Smooth muscle cell (in vitro differentiated cells): Measurements from ENCODE around the gene LONP2. TPM values are rescaled to one million over a fixed set of nuclear protein-coding genes. Genes with fewer than 3 reads are reported as not detected.
A peak's percentile ranks its signal among the peaks of the same experiment; 100 is the strongest.

ENCODE experiments used
- DNase-seq: peaks from one replicate; lab custom pipeline; 2025; ENCODE audit not compliant: unreplicated experiment; lab: John Stamatoyannopoulos, UW
- H2AFZ ChIP-seq: fragments of 200-600 bp; sonication (generic); 2 replicates; pipeline ENCODE4 v1.6.0; 2016; ENCODE audit warnings: antibody characterized with exemption, low read depth, mild to moderate bottlenecking
- H3F3A ChIP-seq: fragments of 200-600 bp; sonication (generic); 2 replicates; pipeline ENCODE4 v1.6.0; 2017; ENCODE audit warnings: antibody characterized with exemption, low read depth
- H3K27ac ChIP-seq: fragments of 200-600 bp; sonication (generic); 2 replicates; pipeline ENCODE4 v1.5.1; 2016; ENCODE audit warnings: low read depth, mild to moderate bottlenecking
- H3K27me3 ChIP-seq: fragments of 200-600 bp; sonication (generic); 2 replicates; pipeline ENCODE4 v1.6.1; 2016; ENCODE audit warnings: low read depth, mild to moderate bottlenecking
- H3K36me3 ChIP-seq: fragments of 200-600 bp; sonication (generic); 2 replicates; pipeline ENCODE4 v1.5.1; 2016; ENCODE audit warnings: low read depth
- H3K4me1 ChIP-seq: fragments of 200-600 bp; sonication (generic); 2 replicates; pipeline ENCODE4 v1.5.1; 2016; ENCODE audit warnings: low read depth
- H3K4me2 ChIP-seq: fragments of 200-600 bp; sonication (generic); 2 replicates; pipeline ENCODE4 v1.6.0; 2016; ENCODE audit warnings: mild to moderate bottlenecking
- H3K4me3 ChIP-seq: fragments of 200-600 bp; sonication (generic); 2 replicates; pipeline ENCODE4 v1.5.1; 2016; ENCODE audit warnings: mild to moderate bottlenecking
- H3K79me2 ChIP-seq: fragments of 200-600 bp; sonication (generic); 2 replicates; pipeline ENCODE4 v1.6.0; 2016; ENCODE audit warnings: low read depth, mild to moderate bottlenecking
- H3K9ac ChIP-seq: fragments of 200-600 bp; sonication (generic); 2 replicates; pipeline ENCODE4 v1.6.0; 2016; ENCODE audit warnings: low read depth
- H3K9me3 ChIP-seq: fragments of 200-600 bp; sonication (generic); replicated peaks from 2 replicates; pipeline ENCODE4 v1.5.1; 2016; ENCODE audit warnings: low read depth
- H4K20me1 ChIP-seq: fragments of 200-600 bp; sonication (generic); 2 replicates; pipeline ENCODE4 v1.6.0; 2016; ENCODE audit warnings: low read depth
- WGBS: methylation state at CpG from one replicate; pipeline ENCODE4 v1.1.7; 2016; ENCODE audit warnings: low lambda C conversion rate; 5-methylcytosine and 5-hydroxymethylcytosine counted together
- polyA plus RNA-seq: library from polyadenylated mRNA; unstranded; fragments of >200 nt; fragmentation: Nextera tagmentation; extraction: Ambion mirVana; gene quantifications from 2 replicates; pipeline ENCODE4 v1.2.1, GENCODE V29; 2016
- total RNA-seq: library from RNA; depleted of rRNA; stranded (reverse); fragments of >200 nt; gene quantifications from 2 replicates; pipeline ENCODE4 v1.2.3, GENCODE V29; 2014
- TF ChIP-seq, protein P1 (sequence below): fragments of 200-600 bp; sonication (generic); IDR thresholded peaks from 2 replicates; pipeline ENCODE4 v1.5.1; 2017; ENCODE audit warnings: borderline replicate concordance, mild to moderate bottlenecking, antibody characterized with exemption; ENCODE audit not compliant: insufficient read depth, poor library complexity, severe bottlenecking

Gene LONP2
- total and polyA plus RNA-seq, 2 experiments from 2014 or later = 30.4 to 37.4 TPM

DNA sequence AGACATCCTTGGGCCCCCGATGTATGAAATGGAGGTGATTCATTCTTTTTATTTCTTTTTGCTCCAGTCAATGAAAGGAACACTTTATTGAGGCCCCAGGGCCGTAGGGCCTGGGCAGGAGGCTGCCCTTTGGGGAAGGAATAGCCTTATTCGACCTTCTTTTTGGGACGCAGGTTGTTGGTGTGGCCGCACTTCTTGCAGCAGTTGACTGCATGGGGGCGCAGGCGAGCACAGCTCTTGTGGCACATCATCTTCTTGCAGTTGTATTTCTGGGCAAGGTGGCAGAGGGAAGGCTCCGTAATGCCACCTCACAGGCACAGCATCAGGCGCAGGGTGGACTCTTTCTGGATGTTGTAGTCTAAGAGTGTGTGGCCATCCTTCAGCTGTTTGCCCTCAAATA, 90.2 kb downstream of the LONP2 start:
- no peak overlapping the region for H3K27ac ChIP-seq
- H3K36me3 ChIP-seq = no peaks in the 10 kb centered on the region
- H4K20me1 ChIP-seq = peaks cover 21% of the 10 kb centered on the region
- H3K27me3 ChIP-seq = no peaks in the 10 kb centered on the region
- H3K9me3 ChIP-seq = no peaks in the 10 kb centered on the region
- no peak overlapping the region for H2AFZ ChIP-seq
- no peaks in the 10 kb centered on the region for H3K79me2 ChIP-seq
- 97% methylated on average over 9 of the region's 9 CpGs for WGBS
- peaks cover 4% of the 10 kb centered on the region for H3K4me1 ChIP-seq
- H3F3A ChIP-seq = peaks cover 9% of the 10 kb centered on the region
- TF ChIP-seq, protein P1, sequence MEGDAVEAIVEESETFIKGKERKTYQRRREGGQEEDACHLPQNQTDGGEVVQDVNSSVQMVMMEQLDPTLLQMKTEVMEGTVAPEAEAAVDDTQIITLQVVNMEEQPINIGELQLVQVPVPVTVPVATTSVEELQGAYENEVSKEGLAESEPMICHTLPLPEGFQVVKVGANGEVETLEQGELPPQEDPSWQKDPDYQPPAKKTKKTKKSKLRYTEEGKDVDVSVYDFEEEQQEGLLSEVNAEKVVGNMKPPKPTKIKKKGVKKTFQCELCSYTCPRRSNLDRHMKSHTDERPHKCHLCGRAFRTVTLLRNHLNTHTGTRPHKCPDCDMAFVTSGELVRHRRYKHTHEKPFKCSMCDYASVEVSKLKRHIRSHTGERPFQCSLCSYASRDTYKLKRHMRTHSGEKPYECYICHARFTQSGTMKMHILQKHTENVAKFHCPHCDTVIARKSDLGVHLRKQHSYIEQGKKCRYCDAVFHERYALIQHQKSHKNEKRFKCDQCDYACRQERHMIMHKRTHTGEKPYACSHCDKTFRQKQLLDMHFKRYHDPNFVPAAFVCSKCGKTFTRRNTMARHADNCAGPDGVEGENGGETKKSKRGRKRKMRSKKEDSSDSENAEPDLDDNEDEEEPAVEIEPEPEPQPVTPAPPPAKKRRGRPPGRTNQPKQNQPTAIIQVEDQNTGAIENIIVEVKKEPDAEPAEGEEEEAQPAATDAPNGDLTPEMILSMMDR = no peak
- H3K4me2 ChIP-seq = no peak overlapping the region
- H3K4me3 ChIP-seq = no peak overlapping the region
- DNase-seq = no peak
- no peak overlapping the region for H3K9ac ChIP-seq

DNA sequence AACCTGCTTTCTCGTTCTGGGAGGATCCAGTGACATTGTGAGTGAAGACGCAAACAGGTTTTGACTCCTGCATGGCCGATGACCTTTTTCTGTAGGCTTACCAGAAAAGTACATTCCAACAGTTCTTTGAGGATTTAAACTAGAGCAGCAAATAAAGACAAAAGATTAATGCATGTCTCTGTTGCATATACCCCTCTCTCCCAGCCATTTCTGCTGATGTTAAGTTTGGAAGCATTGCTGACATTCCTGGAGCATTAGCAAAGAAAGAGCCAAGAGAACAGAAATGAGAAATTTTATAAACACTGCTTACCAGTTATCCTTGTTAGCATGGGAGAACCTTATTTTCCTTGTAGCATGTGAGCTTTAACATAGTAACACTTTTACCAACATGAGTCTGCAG, 91.9 kb downstream of the LONP2 start:
- peak overlapping the region; percentile 62 for H3K27ac ChIP-seq
- H4K20me1 ChIP-seq = peaks cover 14% of the 10 kb centered on the region
- H3K79me2 ChIP-seq = no peaks in the 10 kb centered on the region
- H3K4me2 ChIP-seq = peak overlapping the region; percentile 61
- H3K4me1 ChIP-seq = peaks cover 4% of the 10 kb centered on the region
- H3K36me3 ChIP-seq = no peaks in the 10 kb centered on the region
- no peaks in the 10 kb centered on the region for H3K9me3 ChIP-seq
- H2AFZ ChIP-seq = no peak overlapping the region
- WGBS = 45% methylated on average over 3 of the region's 3 CpGs
- TF ChIP-seq, protein P1 = no peak
- peaks cover 9% of the 10 kb centered on the region for H3F3A ChIP-seq
- DNase-seq = no peak
- no peak overlapping the region for H3K4me3 ChIP-seq
- no peak overlapping the region for H3K9ac ChIP-seq
- no peaks in the 10 kb centered on the region for H3K27me3 ChIP-seq

DNA sequence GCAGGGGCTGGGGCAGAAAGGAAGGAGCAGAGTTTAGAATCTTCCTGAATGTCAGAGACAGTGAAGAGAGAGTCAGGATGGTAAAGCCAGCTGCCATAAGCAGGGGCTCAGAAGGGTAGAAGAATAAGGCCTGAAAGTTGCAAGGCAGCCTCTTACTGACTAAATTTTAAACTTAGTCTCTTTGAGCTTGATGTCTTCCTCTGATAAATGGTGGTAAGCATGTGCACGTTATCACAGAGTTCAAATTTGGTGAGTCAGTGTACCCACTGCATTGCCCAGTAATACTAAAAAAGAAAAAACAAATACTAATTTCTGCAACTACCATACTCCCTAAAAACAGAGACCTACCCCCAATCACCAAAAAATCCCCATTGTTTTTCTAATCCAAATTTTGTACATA, 96.0 kb downstream of the LONP2 start:
- H3K27me3 ChIP-seq = no peaks in the 10 kb centered on the region
- H4K20me1 ChIP-seq = peaks cover 19% of the 10 kb centered on the region
- no peak for DNase-seq
- H3K79me2 ChIP-seq = no peaks in the 10 kb centered on the region
- TF ChIP-seq, protein P1 = no peak
- no peak overlapping the region for H3K4me3 ChIP-seq
- H3K9me3 ChIP-seq = no peaks in the 10 kb centered on the region
- no peak overlapping the region for H3K9ac ChIP-seq
- H3K4me2 ChIP-seq = no peak overlapping the region
- WGBS = 92% methylated on average over 1 of the region's 1 CpG
- peaks cover 2% of the 10 kb centered on the region for H3F3A ChIP-seq
- peaks cover 4% of the 10 kb centered on the region for H3K4me1 ChIP-seq
- H2AFZ ChIP-seq = no peak overlapping the region
- H3K36me3 ChIP-seq = peaks cover 5% of the 10 kb centered on the region
- no peak overlapping the region for H3K27ac ChIP-seq

DNA sequence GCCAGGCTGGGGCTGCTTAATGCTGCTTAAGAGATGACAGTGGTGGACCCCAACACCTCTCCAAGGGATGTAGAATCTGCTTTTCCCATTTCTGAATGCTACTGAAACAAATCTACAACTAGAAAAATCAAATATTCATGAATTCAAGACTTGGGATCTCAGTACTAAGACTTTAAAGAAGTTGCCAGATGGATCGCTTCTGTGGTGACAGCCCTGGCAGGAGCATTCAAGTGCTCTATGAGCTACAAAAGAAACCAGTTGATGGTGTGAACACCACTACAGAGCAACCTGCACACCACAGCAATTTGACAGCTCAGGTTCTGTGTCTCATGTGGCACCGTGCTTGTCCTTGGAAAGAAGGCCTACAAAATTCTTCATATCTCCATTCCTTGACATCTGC, 98.5 kb downstream of the LONP2 start:
- WGBS = 100% methylated on average over 2 of the region's 2 CpGs
- peaks cover 3% of the 10 kb centered on the region for H3F3A ChIP-seq
- no peaks in the 10 kb centered on the region for H3K27me3 ChIP-seq
- no peaks in the 10 kb centered on the region for H3K9me3 ChIP-seq
- H2AFZ ChIP-seq = no peak overlapping the region
- TF ChIP-seq, protein P1 = no peak
- no peaks in the 10 kb centered on the region for H3K4me1 ChIP-seq
- no peak overlapping the region for H3K27ac ChIP-seq
- H3K36me3 ChIP-seq = peaks cover 5% of the 10 kb centered on the region
- DNase-seq = no peak
- H3K9ac ChIP-seq = no peak overlapping the region
- H3K4me3 ChIP-seq = no peak overlapping the region
- no peaks in the 10 kb centered on the region for H3K79me2 ChIP-seq
- peaks cover 13% of the 10 kb centered on the region for H4K20me1 ChIP-seq
- H3K4me2 ChIP-seq = no peak overlapping the region
